OCI-LY7 (cell line): ENCODE measurements around the gene DBNDD1. TPM values are rescaled to one million over a fixed set of nuclear protein-coding genes. Genes with fewer than 3 reads are reported as not detected.

ENCODE experiments used
- BruUV-seq: library from RNA; stranded (reverse); fragments of 400-500 nt; replicated peaks from 2 replicates; lab custom pipeline; 2021; lab: Mats Ljungman, UMichigan
- CTCF ChIA-PET: fragments of 300-600 bp; sonication (Branson Sonifier 250); formaldehyde crosslinking; loops from one replicate; lab custom pipeline; 2022; ENCODE audit warnings: antibody characterized with exemption; ENCODE audit not compliant: unreplicated experiment; lab: Charles Lee
- POLR2A ChIA-PET: fragments of 300-600 bp; sonication (Branson Sonifier 250); formaldehyde crosslinking; loops from one replicate; lab custom pipeline; 2022; ENCODE audit warnings: antibody characterized with exemption; lab: Charles Lee
- DNase-seq: peaks from one replicate; pipeline ENCODE4 v3.0.0-alpha.2; 2015; ENCODE audit warnings: low spot score
- H2AFZ ChIP-seq: fragments of 200-600 bp; sonication (generic), shearing (Covaris generic); 2 replicates; pipeline ENCODE4 v1.6.1; 2014; ENCODE audit warnings: mild to moderate bottlenecking, antibody characterized with exemption, low read length, moderate library complexity
- H3K27ac ChIP-seq: fragments of 200-600 bp; sonication (generic); 2 replicates; pipeline ENCODE4 v1.5.1; 2014; ENCODE audit warnings: mixed run types, low read depth, mild to moderate bottlenecking, moderate library complexity, low read length, inconsistent platforms; ENCODE audit not compliant: poor library complexity, severe bottlenecking
- H3K36me3 ChIP-seq: fragments of 200-600 bp; sonication (generic); 2 replicates; pipeline ENCODE4 v1.6.1; 2014; ENCODE audit warnings: mild to moderate bottlenecking, antibody characterized with exemption, low read length, moderate library complexity, mixed read lengths; ENCODE audit not compliant: insufficient read depth
- H3K4me1 ChIP-seq: fragments of 200-600 bp; sonication (generic); 2 replicates; pipeline ENCODE4 v1.5.1; 2014; ENCODE audit warnings: mild to moderate bottlenecking, low read length; ENCODE audit not compliant: insufficient read depth, poor library complexity, severe bottlenecking
- H3K4me2 ChIP-seq: fragments of 200-600 bp; sonication (generic); 2 replicates; pipeline ENCODE4 v1.6.1; 2014; ENCODE audit warnings: mild to moderate bottlenecking, low read length
- H3K4me3 ChIP-seq: fragments of 200-600 bp; sonication (generic); 2 replicates; pipeline ENCODE4 v1.5.1; 2014; ENCODE audit warnings: mild to moderate bottlenecking, low read depth, low read length; ENCODE audit not compliant: poor library complexity, severe bottlenecking
- H3K79me2 ChIP-seq: fragments of 200-600 bp; sonication (generic); 2 replicates; pipeline ENCODE4 v1.6.1; 2016; ENCODE audit warnings: low read depth, mild to moderate bottlenecking, low read length, moderate library complexity, mixed read lengths; ENCODE audit not compliant: insufficient read depth
- H3K9me2 ChIP-seq: fragments of 200-600 bp; sonication (generic); 2 replicates; pipeline ENCODE4 v1.6.1; 2016; ENCODE audit warnings: mild to moderate bottlenecking, low read length, mixed read lengths; ENCODE audit not compliant: insufficient read depth
- H3K9me3 ChIP-seq: fragments of 200-600 bp; sonication (generic); 2 replicates; pipeline ENCODE4 v1.6.1; 2014; ENCODE audit warnings: mild to moderate bottlenecking, mixed run types, low read length, mixed read lengths
- H4K20me1 ChIP-seq: fragments of 200-600 bp; sonication (generic); 2 replicates; pipeline ENCODE4 v1.6.1; 2014; ENCODE audit warnings: mild to moderate bottlenecking, antibody characterized with exemption, low read length, moderate library complexity, mixed read lengths; ENCODE audit not compliant: insufficient read depth
- EZH2phosphoT487 ChIP-seq: fragments of 200-600 bp; sonication (generic); IDR thresholded peaks from 2 replicates; pipeline ENCODE4 v1.6.1; 2018; ENCODE audit warnings: low read depth, borderline replicate concordance, mild to moderate bottlenecking, mixed run types, antibody characterized with exemption, low read length, moderate library complexity, mixed read lengths
- intact Hi-C: fragments of 100-400 bp; cut with micrococcal nuclease; formaldehyde crosslinking; loops from one replicate; pipeline ENCODE4 v1.10.0; 2022; ENCODE audit not compliant: unreplicated experiment
- total RNA-seq, 2 experiments: library from RNA; depleted of rRNA in 1 of 2; stranded (reverse); fragments of >200 nt in 1 of 2; shearing (Covaris generic) in 1 of 2; gene quantifications; 2 replicates each; pipeline ENCODE4 v1.2.3, GENCODE V29; 2014 to 2022
- TF ChIP-seq, protein P1 (sequence below): fragments of 200-600 bp; sonication (generic); conservative IDR thresholded peaks from 2 replicates; pipeline ENCODE4 v1.5.1; 2014; ENCODE audit warnings: mild to moderate bottlenecking, antibody characterized with exemption, low read length, moderate library complexity, mixed read lengths

The DBNDD1 gene
- total RNA-seq, 2 experiments from 2014 or later, result 0.57 to 0.98 TPM

- no peaks in the 10 kb centered on the region for H3K79me2 ChIP-seq
- ChIA-PET POLR2A (interaction anchor here (0.7 kb wide), 1 partner anchor 341 kb away, joined by 3 read pairs; no protein-coding TSS in a partner anchor), CTCF (no interaction called here)
- H3K9me2 ChIP-seq, result no peaks in the 10 kb centered on the region
- no peaks in the 10 kb centered on the region for H4K20me1 ChIP-seq
- no TSS peak for BruUV-seq
- no peaks in the 10 kb centered on the region for H3K9me3 ChIP-seq
- DNase-seq, result no peak
- no peak overlapping the region for H2AFZ ChIP-seq
- no peak overlapping the region for H3K4me3 ChIP-seq
- TF ChIP-seq, protein P1, sequence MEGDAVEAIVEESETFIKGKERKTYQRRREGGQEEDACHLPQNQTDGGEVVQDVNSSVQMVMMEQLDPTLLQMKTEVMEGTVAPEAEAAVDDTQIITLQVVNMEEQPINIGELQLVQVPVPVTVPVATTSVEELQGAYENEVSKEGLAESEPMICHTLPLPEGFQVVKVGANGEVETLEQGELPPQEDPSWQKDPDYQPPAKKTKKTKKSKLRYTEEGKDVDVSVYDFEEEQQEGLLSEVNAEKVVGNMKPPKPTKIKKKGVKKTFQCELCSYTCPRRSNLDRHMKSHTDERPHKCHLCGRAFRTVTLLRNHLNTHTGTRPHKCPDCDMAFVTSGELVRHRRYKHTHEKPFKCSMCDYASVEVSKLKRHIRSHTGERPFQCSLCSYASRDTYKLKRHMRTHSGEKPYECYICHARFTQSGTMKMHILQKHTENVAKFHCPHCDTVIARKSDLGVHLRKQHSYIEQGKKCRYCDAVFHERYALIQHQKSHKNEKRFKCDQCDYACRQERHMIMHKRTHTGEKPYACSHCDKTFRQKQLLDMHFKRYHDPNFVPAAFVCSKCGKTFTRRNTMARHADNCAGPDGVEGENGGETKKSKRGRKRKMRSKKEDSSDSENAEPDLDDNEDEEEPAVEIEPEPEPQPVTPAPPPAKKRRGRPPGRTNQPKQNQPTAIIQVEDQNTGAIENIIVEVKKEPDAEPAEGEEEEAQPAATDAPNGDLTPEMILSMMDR, result no peak
- TF ChIP-seq EZH2phosphoT487, result no peak
- H3K27ac ChIP-seq, result no peak overlapping the region
- H3K4me2 ChIP-seq, result no peak overlapping the region
- H3K4me1 ChIP-seq, result peaks cover 11% of the 10 kb centered on the region
- intact Hi-C loops, result no loop called here
- peaks cover 11% of the 10 kb centered on the region for H3K36me3 ChIP-seq
Observed at GRCh38 chr16:90001761-90002503, 17.3 kb downstream of the DBNDD1 start.

GRCh38 chr16:90000733-90001427, 18.4 kb downstream of the DBNDD1 start:
- DNase-seq, result peak; percentile 27
- Histone ChIP-seq H3K9me3 (peaks cover 6% of the 10 kb centered on the region), H4K20me1 (no peaks in the 10 kb centered on the region), H3K4me3 (no peak overlapping the region), H3K27ac (no peak overlapping the region), H3K9me2 (no peaks in the 10 kb centered on the region), H2AFZ (no peak overlapping the region), H3K4me1 (peaks cover 11% of the 10 kb centered on the region), H3K4me2 (no peak overlapping the region), H3K79me2 (no peaks in the 10 kb centered on the region), H3K36me3 (peaks cover 22% of the 10 kb centered on the region)
- TF ChIP-seq, protein P1, result no peak
- TF ChIP-seq EZH2phosphoT487, result no peak
- CTCF ChIA-PET, result no interaction called here
- POLR2A ChIA-PET, result interaction anchor here (0.7 kb wide), 1 partner anchor 340 kb away, joined by 3 read pairs; no protein-coding TSS in a partner anchor
- BruUV-seq, result no TSS peak
- intact Hi-C loops, result no loop called here
